DOHH2 (cell line): ENCODE data around the gene NEGR1.

Source experiments
- EZH2phosphoT487 ChIP-seq: fragments of 200-600 bp; sonication (generic); IDR thresholded peaks from 2 replicates; pipeline ENCODE4 v1.6.1; 2017; ENCODE audit warnings: borderline replicate concordance, mild to moderate bottlenecking, antibody characterized with exemption, low read length, moderate library complexity, mixed read lengths
- TF ChIP-seq, protein P1 (sequence below): fragments of 200-600 bp; sonication (generic); IDR thresholded peaks from one replicate; pipeline ENCODE4 v1.5.1; 2014; ENCODE audit warnings: antibody characterized with exemption, mild to moderate bottlenecking, low read depth, low read length; ENCODE audit not compliant: poor library complexity, severe bottlenecking

DNA sequence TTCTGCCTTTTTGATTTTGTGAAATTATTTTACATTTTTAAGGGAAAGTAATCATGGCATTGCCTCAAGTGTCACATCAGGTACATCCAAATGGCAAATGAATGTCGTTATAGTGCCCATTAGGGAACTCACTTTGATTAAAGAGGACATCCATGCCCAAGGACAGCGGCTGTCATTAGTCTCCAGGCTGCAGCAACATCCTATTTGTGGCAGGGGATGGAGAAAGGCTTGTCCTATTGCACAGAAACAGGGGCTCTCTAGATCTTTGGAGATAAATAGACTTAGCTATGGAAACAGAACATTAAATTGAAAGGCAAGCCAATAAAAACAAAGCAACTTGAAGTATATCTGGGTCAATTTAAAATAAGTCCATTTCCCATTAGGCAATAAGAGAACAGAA is 439.3 kb downstream of the NEGR1 start:
- TF ChIP-seq, protein P1, sequence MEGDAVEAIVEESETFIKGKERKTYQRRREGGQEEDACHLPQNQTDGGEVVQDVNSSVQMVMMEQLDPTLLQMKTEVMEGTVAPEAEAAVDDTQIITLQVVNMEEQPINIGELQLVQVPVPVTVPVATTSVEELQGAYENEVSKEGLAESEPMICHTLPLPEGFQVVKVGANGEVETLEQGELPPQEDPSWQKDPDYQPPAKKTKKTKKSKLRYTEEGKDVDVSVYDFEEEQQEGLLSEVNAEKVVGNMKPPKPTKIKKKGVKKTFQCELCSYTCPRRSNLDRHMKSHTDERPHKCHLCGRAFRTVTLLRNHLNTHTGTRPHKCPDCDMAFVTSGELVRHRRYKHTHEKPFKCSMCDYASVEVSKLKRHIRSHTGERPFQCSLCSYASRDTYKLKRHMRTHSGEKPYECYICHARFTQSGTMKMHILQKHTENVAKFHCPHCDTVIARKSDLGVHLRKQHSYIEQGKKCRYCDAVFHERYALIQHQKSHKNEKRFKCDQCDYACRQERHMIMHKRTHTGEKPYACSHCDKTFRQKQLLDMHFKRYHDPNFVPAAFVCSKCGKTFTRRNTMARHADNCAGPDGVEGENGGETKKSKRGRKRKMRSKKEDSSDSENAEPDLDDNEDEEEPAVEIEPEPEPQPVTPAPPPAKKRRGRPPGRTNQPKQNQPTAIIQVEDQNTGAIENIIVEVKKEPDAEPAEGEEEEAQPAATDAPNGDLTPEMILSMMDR = no peak
- TF ChIP-seq EZH2phosphoT487 = no peak
